A673 (cell line): ENCODE results near the gene LMF1. TPM values are rescaled to one million over a fixed set of nuclear protein-coding genes. Genes with fewer than 3 reads are reported as not detected.
A peak's percentile ranks its signal among the peaks of the same experiment; 100 is the strongest.

Source experiments
- BruUV-seq: library from RNA; stranded (reverse); fragments of 400-500 nt; replicated peaks from 2 replicates; lab custom pipeline; 2021; lab: Mats Ljungman, UMichigan
- CTCF ChIA-PET: fragments of 300-600 bp; sonication (Branson Sonifier 250); formaldehyde crosslinking; loops from one replicate; lab custom pipeline; 2022; ENCODE audit warnings: antibody characterized with exemption; lab: Charles Lee
- POLR2A ChIA-PET: fragments of 300-600 bp; sonication (Branson Sonifier 250); formaldehyde crosslinking; loops from one replicate; lab custom pipeline; 2022; ENCODE audit warnings: antibody characterized with exemption; ENCODE audit not compliant: low non-redundant PET; lab: Charles Lee
- DNase-seq: peaks from one replicate; pipeline ENCODE4 v3.0.0-alpha.2; 2015; ENCODE audit warnings: low spot score
- H3K27ac ChIP-seq: fragments of 200-600 bp; sonication (generic); 2 replicates; pipeline ENCODE4 v1.5.1; 2016; ENCODE audit warnings: mixed run types, low read depth, mild to moderate bottlenecking, mixed read lengths, antibody characterized with exemption, low read length; ENCODE audit not compliant: poor library complexity, severe bottlenecking
- H3K27me3 ChIP-seq: fragments of 200-600 bp; sonication (generic); replicated peaks from 2 replicates; pipeline ENCODE4 v1.6.1; 2017; ENCODE audit warnings: mixed run types, low read depth, mild to moderate bottlenecking, mixed read lengths, antibody characterized with exemption, low read length; ENCODE audit not compliant: insufficient read depth, poor library complexity
- H3K36me3 ChIP-seq: fragments of 200-600 bp; sonication (generic); 2 replicates; pipeline ENCODE4 v1.6.1; 2016; ENCODE audit warnings: mixed run types, mild to moderate bottlenecking, mixed read lengths, antibody characterized with exemption, low read length; ENCODE audit not compliant: insufficient read depth, poor library complexity, severe bottlenecking
- H3K4me1 ChIP-seq: fragments of 200-600 bp; sonication (generic); 2 replicates; pipeline ENCODE4 v1.6.1; 2017; ENCODE audit warnings: mixed run types, mild to moderate bottlenecking, mixed read lengths, antibody characterized with exemption, low read length; ENCODE audit not compliant: insufficient read depth, poor library complexity, severe bottlenecking
- H3K4me3 ChIP-seq: fragments of 200-600 bp; sonication (generic); 2 replicates; pipeline ENCODE4 v1.5.1; 2016; ENCODE audit warnings: low read depth, mixed run types, mild to moderate bottlenecking, mixed read lengths, low read length; ENCODE audit not compliant: poor library complexity, severe bottlenecking
- H3K9me3 ChIP-seq: fragments of 200-600 bp; sonication (generic); 2 replicates; pipeline ENCODE4 v1.6.1; 2016; ENCODE audit warnings: mixed run types, low read depth, mild to moderate bottlenecking, mixed read lengths, antibody characterized with exemption, low read length; ENCODE audit not compliant: poor library complexity, severe bottlenecking
- CTCF ChIP-seq: fragments of 300-800, 200-600 bp; sonication (generic); conservative IDR thresholded peaks from 2 replicates; pipeline ENCODE4 v1.5.1; 2017; ENCODE audit warnings: low read depth, mild to moderate bottlenecking, antibody characterized with exemption, low read length, moderate library complexity, mixed read lengths
- EZH2 ChIP-seq: fragments of 200-600 bp; sonication (generic); IDR thresholded peaks from 2 replicates; pipeline ENCODE4 v1.6.1; 2017; ENCODE audit warnings: borderline replicate concordance, low read depth, mild to moderate bottlenecking, mixed read lengths, antibody characterized with exemption, low read length; ENCODE audit not compliant: poor library complexity, severe bottlenecking
- intact Hi-C: fragments of 100-400 bp; cut with micrococcal nuclease; formaldehyde crosslinking; loops from one replicate; pipeline ENCODE4 v1.10.0; 2022; ENCODE audit not compliant: unreplicated experiment
- total RNA-seq: library from RNA; stranded (reverse); gene quantifications from 2 replicates; pipeline ENCODE4 v1.2.3, GENCODE V29; 2021

The LMF1 gene
- total RNA-seq, 1 experiment from 2014 or later, result 21.0 TPM

GRCh38 chr16:999677-1000076 is 28.9 kb upstream of the LMF1 start:
- H3K9me3 ChIP-seq, result no peaks in the 10 kb centered on the region
- H3K4me1 ChIP-seq, result peaks cover 14% of the 10 kb centered on the region
- intact Hi-C loops, result no loop called here
- H3K4me3 ChIP-seq, result no peak overlapping the region
- CTCF ChIA-PET, result no interaction called here
- BruUV-seq, result no TSS peak
- POLR2A ChIA-PET, result no interaction called here
- TF ChIP-seq EZH2 (no peak), CTCF (no peak)
- H3K36me3 ChIP-seq, result no peaks in the 10 kb centered on the region
- H3K27me3 ChIP-seq, result no peaks in the 10 kb centered on the region
- DNase-seq, result no peak
- H3K27ac ChIP-seq, result no peak overlapping the region

- Histone ChIP-seq H3K36me3 (no peaks in the 10 kb centered on the region), H3K4me1 (peaks cover 14% of the 10 kb centered on the region), H3K27ac (no peak overlapping the region), H3K9me3 (no peaks in the 10 kb centered on the region), H3K4me3 (no peak overlapping the region), H3K27me3 (no peaks in the 10 kb centered on the region)
- intact Hi-C loops, result no loop called here
- CTCF ChIA-PET, result no interaction called here
- BruUV-seq, result no TSS peak
- TF ChIP-seq EZH2 (no peak), CTCF (no peak)
- no peak for DNase-seq
- POLR2A ChIA-PET, result no interaction called here
Observed at GRCh38 chr16:998615-999014, 27.8 kb upstream of the LMF1 start.

- CTCF ChIA-PET, result no interaction called here
- TF ChIP-seq EZH2 (no peak), CTCF (no peak)
Observed at GRCh38 chr16:998211-998610, 27.4 kb upstream of the LMF1 start.

More at GRCh38 chr16:998211-998610, 27.4 kb upstream of the LMF1 start:
- H3K4me1 ChIP-seq, result peaks cover 14% of the 10 kb centered on the region
- no peak for DNase-seq
- intact Hi-C loops, result no loop called here
- BruUV-seq, result no TSS peak
- peak overlapping the region; percentile 29 for H3K4me3 ChIP-seq
- no peak overlapping the region for H3K27ac ChIP-seq
- no peaks in the 10 kb centered on the region for H3K36me3 ChIP-seq
- H3K27me3 ChIP-seq, result no peaks in the 10 kb centered on the region
- H3K9me3 ChIP-seq, result no peaks in the 10 kb centered on the region
- POLR2A ChIA-PET, result no interaction called here
